ENCODE measurements around the gene BOC.

- no peak for TF ChIP-seq CTCF (conservative IDR thresholded peaks at IDR 0.05)
- no peak for TF ChIP-seq ZFX (IDR thresholded peaks at IDR 0.05)
Observed at GRCh38 chr3:113266738-113267137, 55.4 kb downstream of the BOC start.
